Peyer's patch (tissue), 4 donors: Measurements from ENCODE around the gene C3orf33.

Source experiments
- POLR2A ChIP-seq, 2 donors: fragments of 450-650 bp; IDR thresholded peaks; one replicate each; pipeline ENCODE4 v1.5.1; 2017; ENCODE audit warnings: antibody characterized with exemption in 2 of 2, mild to moderate bottlenecking in 2 of 2, moderate library complexity in 2 of 2
- TF ChIP-seq, protein P1 (sequence below), 6 experiments: fragments of 450-650 bp in 4 of 6; fragments of 200-600 bp in 2 of 6; sonication (generic) in 1 of 6; IDR thresholded peaks; one replicate each; pipeline ENCODE4 v1.5.1; 2017 to 2019; ENCODE audit warnings: antibody characterized with exemption in 6 of 6, mild to moderate bottlenecking in 3 of 6, moderate library complexity in 1 of 6

DNA sequence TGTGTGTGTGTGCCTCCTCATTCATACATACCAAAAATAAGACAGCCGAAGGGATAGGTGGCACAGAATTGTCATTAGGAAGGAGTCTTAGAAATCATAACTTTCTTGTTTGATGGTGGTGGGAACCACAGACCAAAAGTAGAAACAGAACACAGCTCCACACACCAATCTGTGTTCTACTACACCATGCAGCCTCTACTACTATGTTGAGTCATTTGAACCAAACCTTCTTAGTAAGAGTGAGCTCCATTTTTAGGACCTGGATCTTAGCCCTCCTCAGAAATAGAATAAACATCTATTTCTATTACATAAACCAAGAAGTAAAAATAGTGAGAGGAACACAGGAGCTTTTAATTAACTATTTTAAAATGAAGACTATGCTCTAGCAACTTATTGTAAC lies 33.3 kb downstream of the C3orf33 start:
- TF ChIP-seq, protein P1, sequence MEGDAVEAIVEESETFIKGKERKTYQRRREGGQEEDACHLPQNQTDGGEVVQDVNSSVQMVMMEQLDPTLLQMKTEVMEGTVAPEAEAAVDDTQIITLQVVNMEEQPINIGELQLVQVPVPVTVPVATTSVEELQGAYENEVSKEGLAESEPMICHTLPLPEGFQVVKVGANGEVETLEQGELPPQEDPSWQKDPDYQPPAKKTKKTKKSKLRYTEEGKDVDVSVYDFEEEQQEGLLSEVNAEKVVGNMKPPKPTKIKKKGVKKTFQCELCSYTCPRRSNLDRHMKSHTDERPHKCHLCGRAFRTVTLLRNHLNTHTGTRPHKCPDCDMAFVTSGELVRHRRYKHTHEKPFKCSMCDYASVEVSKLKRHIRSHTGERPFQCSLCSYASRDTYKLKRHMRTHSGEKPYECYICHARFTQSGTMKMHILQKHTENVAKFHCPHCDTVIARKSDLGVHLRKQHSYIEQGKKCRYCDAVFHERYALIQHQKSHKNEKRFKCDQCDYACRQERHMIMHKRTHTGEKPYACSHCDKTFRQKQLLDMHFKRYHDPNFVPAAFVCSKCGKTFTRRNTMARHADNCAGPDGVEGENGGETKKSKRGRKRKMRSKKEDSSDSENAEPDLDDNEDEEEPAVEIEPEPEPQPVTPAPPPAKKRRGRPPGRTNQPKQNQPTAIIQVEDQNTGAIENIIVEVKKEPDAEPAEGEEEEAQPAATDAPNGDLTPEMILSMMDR (IDR thresholded peaks at IDR 0.05): no peak
- TF ChIP-seq POLR2A (IDR thresholded peaks at IDR 0.05): no peak
